Measurements from ENCODE around the gene HOXB5. TPM values are rescaled to one million over a fixed set of nuclear protein-coding genes. Genes with fewer than 3 reads are reported as not detected.

The HOXB5 gene
- total and polyA plus RNA-seq, 2 donors (not counting 1 experiment from before 2014, with no cell fraction given): not detected

DNA sequence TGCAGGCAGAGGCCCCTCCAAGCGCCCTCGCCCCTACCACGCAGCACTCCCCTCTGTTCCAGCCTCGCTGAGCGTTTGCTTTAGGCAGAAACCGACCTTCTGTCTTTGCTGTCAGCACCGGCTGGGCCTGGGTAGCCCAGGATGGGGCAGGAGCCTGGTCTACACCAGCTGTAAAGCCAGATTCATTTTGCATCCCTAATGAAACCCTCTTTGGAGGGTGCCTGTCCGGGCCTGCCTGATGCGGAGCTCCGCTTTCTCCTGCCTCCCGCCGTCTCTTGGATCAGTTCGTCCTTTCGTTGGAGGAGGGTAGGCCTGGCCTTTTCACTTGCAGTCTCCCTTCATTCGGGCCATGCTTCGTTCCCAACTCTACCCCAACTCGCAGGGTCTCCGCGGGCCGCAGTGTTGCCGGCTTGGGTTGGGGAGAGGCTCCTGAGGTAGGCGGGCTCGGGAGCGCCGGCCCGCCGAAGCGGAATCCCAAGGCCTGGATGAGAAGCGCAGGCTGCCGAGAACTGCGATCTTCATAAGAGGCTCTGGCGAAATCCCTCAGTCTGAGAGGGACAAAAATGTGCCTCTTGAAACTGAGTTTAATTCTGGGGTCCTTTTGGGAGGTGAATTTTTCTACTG lies 26.4 kb upstream of the HOXB5 start:
- no peak overlapping the region for H2AFZ ChIP-seq (ENCODE audit: insufficient read depth, low read depth, low read length, poor library complexity, severe bottlenecking)
- H3K4me2 ChIP-seq (replicated peaks; ENCODE audit: low read depth, low read length, poor library complexity, severe bottlenecking): no peak overlapping the region
- peaks cover 0 to 24% (median 0%) of the 10 kb centered on the region in 3 donors for H3K9me3 ChIP-seq (ENCODE audit: control extremely low read depth in 1 of 3, control insufficient read depth in 2 of 3, insufficient read depth in 1 of 3, low read length in 2 of 3)
- Mint-ChIP-seq H3K4me3 (no peak overlapping the region), H3K9me3 (ENCODE audit: insufficient read depth) (no peaks in the 10 kb centered on the region), H3K27ac (no peak overlapping the region), H3K4me1 (peaks cover 21% of the 10 kb centered on the region), H3K27me3 (peaks cover 83% of the 10 kb centered on the region)
- no peak overlapping the region for H3K27ac ChIP-seq (ENCODE audit: low read length in 2 of 2)
- DNase-seq: no peak
- H3K4me1 ChIP-seq (ENCODE audit: control insufficient read depth in 2 of 2, insufficient read depth in 2 of 2, low read length in 2 of 2): peaks cover 25 to 44% of the 10 kb centered on the region in 2 donors
- no peaks in the 10 kb centered on the region for H3K79me2 ChIP-seq (ENCODE audit: control insufficient read depth, insufficient read depth, low read length)
- no peak overlapping the region for H3K9ac ChIP-seq (ENCODE audit: low read length)
- ATAC-seq (ENCODE audit: low read depth): no peak
- intact Hi-C loops (cut with micrococcal nuclease): no loop called here
- no peaks in the 10 kb centered on the region for H4K20me1 ChIP-seq (ENCODE audit: control insufficient read depth, insufficient read depth, low read length, poor library complexity, severe bottlenecking)
- TF ChIP-seq, protein P1, sequence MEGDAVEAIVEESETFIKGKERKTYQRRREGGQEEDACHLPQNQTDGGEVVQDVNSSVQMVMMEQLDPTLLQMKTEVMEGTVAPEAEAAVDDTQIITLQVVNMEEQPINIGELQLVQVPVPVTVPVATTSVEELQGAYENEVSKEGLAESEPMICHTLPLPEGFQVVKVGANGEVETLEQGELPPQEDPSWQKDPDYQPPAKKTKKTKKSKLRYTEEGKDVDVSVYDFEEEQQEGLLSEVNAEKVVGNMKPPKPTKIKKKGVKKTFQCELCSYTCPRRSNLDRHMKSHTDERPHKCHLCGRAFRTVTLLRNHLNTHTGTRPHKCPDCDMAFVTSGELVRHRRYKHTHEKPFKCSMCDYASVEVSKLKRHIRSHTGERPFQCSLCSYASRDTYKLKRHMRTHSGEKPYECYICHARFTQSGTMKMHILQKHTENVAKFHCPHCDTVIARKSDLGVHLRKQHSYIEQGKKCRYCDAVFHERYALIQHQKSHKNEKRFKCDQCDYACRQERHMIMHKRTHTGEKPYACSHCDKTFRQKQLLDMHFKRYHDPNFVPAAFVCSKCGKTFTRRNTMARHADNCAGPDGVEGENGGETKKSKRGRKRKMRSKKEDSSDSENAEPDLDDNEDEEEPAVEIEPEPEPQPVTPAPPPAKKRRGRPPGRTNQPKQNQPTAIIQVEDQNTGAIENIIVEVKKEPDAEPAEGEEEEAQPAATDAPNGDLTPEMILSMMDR (IDR thresholded peaks at IDR 0.05): no peak
- TF ChIP-seq EZH2 (IDR thresholded peaks at IDR 0.05; ENCODE audit: borderline replicate concordance, insufficient read depth, low read depth, low read length, poor library complexity, severe bottlenecking): peak; percentile 25
- WGBS (ENCODE audit: insufficient coverage): 84% methylated on average over 14 of the region's 32 CpGs
- ChIA-PET POLR2A (no interaction called here), CTCF (interaction anchor here (1.1 to 2.5 kb wide), 5 partner anchors 17 to 540 kb away, joined by 3 to 24 read pairs (median 4); no protein-coding TSS in a partner anchor)
- H3K36me3 ChIP-seq (replicated peaks in 1 of 2; ENCODE audit: control extremely low read depth in 1 of 2, control insufficient read depth in 1 of 2, extremely low read depth in 1 of 2, insufficient read depth in 2 of 2, low read length in 1 of 2): no peaks in the 10 kb centered on the region
- peaks cover 0 to 98% (median 74%) of the 10 kb centered on the region in 4 experiments for H3K27me3 ChIP-seq (replicated peaks in 1 of 4; ENCODE audit: control extremely low read depth in 1 of 4, control insufficient read depth in 3 of 4, insufficient read depth in 4 of 4, low read length in 3 of 4)
- no peak overlapping the region for H3K4me3 ChIP-seq (ENCODE audit: control extremely low read depth in 1 of 5, extremely low read depth in 1 of 5, insufficient read depth in 1 of 5, low read depth in 2 of 5, low read length in 4 of 5)

DNA sequence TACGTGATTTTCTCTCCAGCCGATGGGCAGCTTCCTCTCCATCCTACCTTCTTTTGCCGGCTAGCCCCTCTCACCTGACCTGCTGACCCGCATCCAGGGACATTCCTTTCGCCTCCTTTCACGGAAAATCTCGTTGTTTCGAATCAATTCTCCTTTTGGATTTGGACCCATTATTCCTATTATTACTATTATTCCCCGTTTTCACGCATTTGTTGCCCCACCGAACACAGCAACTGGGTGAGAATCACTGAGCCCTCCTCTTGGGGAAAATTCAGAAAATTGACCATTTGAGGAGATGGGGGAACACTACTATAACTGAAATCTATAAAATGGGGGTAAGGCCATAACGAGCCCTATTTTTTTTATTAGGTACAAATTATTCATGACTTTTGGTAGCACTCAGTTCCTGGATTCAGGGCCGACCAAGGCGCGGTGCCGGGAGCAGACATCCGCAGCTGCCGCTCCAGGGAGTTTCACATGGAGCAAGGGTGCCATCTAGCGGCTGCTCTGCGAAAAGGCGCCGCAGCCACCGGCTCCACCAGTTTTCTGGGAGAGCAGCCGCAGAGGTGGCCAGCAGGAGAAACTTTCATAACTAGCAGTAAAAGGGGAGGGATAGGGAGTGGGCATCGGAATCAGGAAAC lies 24.8 kb upstream of the HOXB5 start:
- H3K4me1 Mint-ChIP-seq: peaks cover 28% of the 10 kb centered on the region
- ChIA-PET CTCF (interaction anchor here (0.6 to 2.6 kb wide), 33 partner anchors 9 to 1435 kb away, joined by 3 to 34 read pairs (median 4); partner anchors contain the start of gene PNPO), POLR2A (interaction anchor here (0.7 to 0.8 kb wide), 2 partner anchors 8 to 465 kb away, joined by 6 to 7 read pairs; no protein-coding TSS in a partner anchor)
- no peak overlapping the region for H3K4me3 ChIP-seq (ENCODE audit: control extremely low read depth in 1 of 5, extremely low read depth in 1 of 5, insufficient read depth in 1 of 5, low read depth in 2 of 5, low read length in 4 of 5)
- H3K4me3 Mint-ChIP-seq: no peak overlapping the region
- DNase-seq (peak; percentile 87), ATAC-seq (ENCODE audit: low read depth) (peak; percentile 71)
- peaks cover 86% of the 10 kb centered on the region for H3K27me3 Mint-ChIP-seq
- peaks cover 33 to 51% of the 10 kb centered on the region in 2 donors for H3K4me1 ChIP-seq (ENCODE audit: control insufficient read depth in 2 of 2, insufficient read depth in 2 of 2, low read length in 2 of 2)
- H3K4me2 ChIP-seq (replicated peaks; ENCODE audit: low read depth, low read length, poor library complexity, severe bottlenecking): peak overlapping the region; percentile 21
- H3K27me3 ChIP-seq (replicated peaks in 1 of 4; ENCODE audit: control extremely low read depth in 1 of 4, control insufficient read depth in 3 of 4, insufficient read depth in 4 of 4, low read length in 3 of 4): peaks cover 0 to 97% (median 72%) of the 10 kb centered on the region in 4 experiments
- H4K20me1 ChIP-seq (ENCODE audit: control insufficient read depth, insufficient read depth, low read length, poor library complexity, severe bottlenecking): no peaks in the 10 kb centered on the region
- intact Hi-C loops (cut with micrococcal nuclease): loop anchor here (1.0 kb wide), 6 partner anchors 282 to 593 kb away; no protein-coding TSS in a partner anchor
- no peaks in the 10 kb centered on the region for H3K36me3 ChIP-seq (replicated peaks in 1 of 2; ENCODE audit: control extremely low read depth in 1 of 2, control insufficient read depth in 1 of 2, extremely low read depth in 1 of 2, insufficient read depth in 2 of 2, low read length in 1 of 2)
- H3K9me3 Mint-ChIP-seq (ENCODE audit: insufficient read depth): no peaks in the 10 kb centered on the region
- TF ChIP-seq, protein P1 (IDR thresholded peaks at IDR 0.05): peak; percentile 97
- no peak for TF ChIP-seq EZH2 (IDR thresholded peaks at IDR 0.05; ENCODE audit: borderline replicate concordance, insufficient read depth, low read depth, low read length, poor library complexity, severe bottlenecking)
- H3K27ac ChIP-seq (ENCODE audit: low read length in 2 of 2): no peak overlapping the region
- H3K9me3 ChIP-seq (ENCODE audit: control extremely low read depth in 1 of 3, control insufficient read depth in 2 of 3, insufficient read depth in 1 of 3, low read length in 2 of 3): peaks cover 0 to 23% (median 0%) of the 10 kb centered on the region in 3 donors
- peak overlapping the region; percentile 74 for H3K27ac Mint-ChIP-seq
- 6% methylated on average over 22 of the region's 25 CpGs for WGBS (ENCODE audit: insufficient coverage)
- H3K79me2 ChIP-seq (ENCODE audit: control insufficient read depth, insufficient read depth, low read length): no peaks in the 10 kb centered on the region
- H3K9ac ChIP-seq (ENCODE audit: low read length): no peak overlapping the region
- no peak overlapping the region for H2AFZ ChIP-seq (ENCODE audit: insufficient read depth, low read depth, low read length, poor library complexity, severe bottlenecking)
